ENCODE data around the gene PLXDC2.

- no peak for TF ChIP-seq RFX5 (IDR thresholded peaks at IDR 0.05)
- TF ChIP-seq CTCF (IDR thresholded peaks at IDR 0.05), result no peak
- TF ChIP-seq POLR2A (IDR thresholded peaks at IDR 0.05; ENCODE audit: low read length), result no peak
- TF ChIP-seq MAX (IDR thresholded peaks at IDR 0.05), result no peak
- TF ChIP-seq BCL3 (IDR thresholded peaks at IDR 0.05), result no peak
- TF ChIP-seq FOSB (CRISPR knock-in tag; IDR thresholded peaks at IDR 0.05), result no peak
- no peak for TF ChIP-seq SMC3 (IDR thresholded peaks at IDR 0.05)
- no peak for TF ChIP-seq EP300 (IDR thresholded peaks at IDR 0.05)
- TF ChIP-seq HOXA7 (CRISPR knock-in tag; IDR thresholded peaks at IDR 0.05), result no peak
- no peak for TF ChIP-seq FOSL2 (IDR thresholded peaks at IDR 0.05)
- TF ChIP-seq FOSL2 (CRISPR knock-in tag; IDR thresholded peaks at IDR 0.05), result no peak
- no peak for TF ChIP-seq ZFP36 (IDR thresholded peaks at IDR 0.05; ENCODE audit: borderline replicate concordance, partially characterized antibody)
- no peak for TF ChIP-seq TP53 (CRISPR knock-in tag; IDR thresholded peaks at IDR 0.05)
Observed at GRCh38 chr10:19869370-19869769, 53.1 kb downstream of the PLXDC2 start.

Data from A549 (cell line).